ENCODE measurements around the gene APCDD1L.
"Not testable (repeated sequence)": the region's sequence is repeated elsewhere in the genome, so short reads cannot be mapped to it uniquely, and the experiment has no call there.

The APCDD1L gene

DNA sequence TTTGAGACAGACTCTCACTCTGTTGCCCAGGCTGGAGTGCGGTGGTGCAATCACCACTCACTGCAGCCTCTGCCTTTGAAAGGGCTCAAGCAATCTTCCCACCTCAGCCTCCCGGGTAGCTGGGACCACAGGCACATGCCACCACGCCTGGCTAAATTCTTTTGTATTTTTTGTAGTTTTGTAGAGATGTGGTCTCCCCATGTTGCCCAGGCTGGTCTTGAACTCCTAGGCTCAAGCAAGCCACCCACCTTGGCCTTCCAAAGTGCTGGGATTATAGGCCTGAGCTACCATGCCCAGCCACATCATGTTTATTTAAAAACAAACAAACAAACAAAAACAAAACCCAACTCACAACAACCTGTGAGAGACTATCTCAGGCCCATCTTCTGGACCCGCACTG lies 29.7 kb upstream of the APCDD1L start:
- DNase-seq = no peak

DNA sequence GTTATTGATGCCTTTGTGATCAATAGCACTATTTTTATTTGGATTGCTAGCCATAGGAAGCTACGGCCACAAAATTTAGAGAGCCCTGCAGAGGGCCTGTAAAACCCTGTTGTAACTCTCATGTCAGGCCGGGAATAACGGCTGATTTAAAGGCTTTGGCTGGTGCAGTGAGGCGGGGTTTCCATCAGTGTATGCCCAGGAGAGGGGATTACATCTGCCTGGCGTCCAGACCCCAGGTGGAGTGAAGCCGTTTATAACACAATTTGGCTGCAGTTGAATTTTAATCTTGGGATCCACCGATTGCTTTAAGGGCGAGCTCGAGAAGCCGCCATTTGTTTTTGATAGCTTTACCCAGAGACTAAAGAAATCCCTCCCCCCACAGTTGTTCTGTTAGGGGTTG lies 29.1 kb upstream of the APCDD1L start:
- no peak for DNase-seq

DNA sequence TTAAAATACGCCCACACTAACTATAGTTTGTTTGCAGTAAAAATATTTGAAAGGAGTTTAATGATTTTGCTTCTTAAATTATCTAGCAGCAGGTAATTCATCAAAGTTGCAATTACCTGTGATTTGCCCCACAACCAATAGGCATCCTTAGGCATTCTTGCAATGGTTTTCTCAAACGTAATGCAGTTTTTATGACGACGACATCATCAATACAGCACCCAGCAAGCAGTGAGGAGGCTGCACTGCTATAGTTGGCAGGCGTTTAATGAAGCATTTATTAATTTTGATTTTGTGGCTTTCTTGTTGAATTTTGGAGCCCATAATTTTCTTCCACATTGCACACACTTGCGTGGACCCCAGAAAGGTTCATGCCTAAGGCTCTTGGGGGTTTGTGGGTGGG lies 28.1 kb upstream of the APCDD1L start:
- no peak for DNase-seq

DNA sequence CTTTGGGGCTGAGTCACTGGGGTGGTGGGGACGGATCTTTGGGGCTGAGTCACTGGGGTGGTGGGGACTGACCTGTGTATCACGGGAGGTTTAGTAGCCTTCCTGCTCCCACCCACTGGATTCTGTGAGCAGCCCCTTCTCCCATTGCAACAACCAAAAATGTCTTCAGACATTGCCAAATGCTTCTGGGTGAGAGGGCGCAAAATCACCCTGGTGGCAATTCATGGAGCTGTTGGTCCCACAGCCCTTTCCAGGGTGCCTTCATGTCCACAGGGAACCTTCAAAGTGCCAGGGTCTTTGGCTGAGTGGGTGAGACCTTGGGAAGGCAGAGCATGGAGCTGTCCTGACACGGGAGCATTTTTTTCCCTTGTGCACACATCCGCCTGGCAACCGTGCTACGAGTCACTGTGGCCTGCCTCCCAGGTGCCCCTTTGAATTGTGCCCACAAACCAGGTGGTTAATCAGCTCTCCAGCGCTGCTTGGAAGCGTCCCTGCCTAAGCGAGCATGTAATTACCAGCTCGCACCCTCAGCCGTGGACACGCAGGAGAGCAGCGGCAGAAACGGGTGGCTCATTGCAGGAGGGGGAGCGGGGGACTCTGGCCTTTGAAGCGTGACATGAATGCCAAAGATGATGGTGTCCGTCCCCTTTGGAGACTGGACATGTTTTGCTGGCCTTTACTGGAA lies 27.4 kb upstream of the APCDD1L start:
- DNase-seq = no peak

DNA sequence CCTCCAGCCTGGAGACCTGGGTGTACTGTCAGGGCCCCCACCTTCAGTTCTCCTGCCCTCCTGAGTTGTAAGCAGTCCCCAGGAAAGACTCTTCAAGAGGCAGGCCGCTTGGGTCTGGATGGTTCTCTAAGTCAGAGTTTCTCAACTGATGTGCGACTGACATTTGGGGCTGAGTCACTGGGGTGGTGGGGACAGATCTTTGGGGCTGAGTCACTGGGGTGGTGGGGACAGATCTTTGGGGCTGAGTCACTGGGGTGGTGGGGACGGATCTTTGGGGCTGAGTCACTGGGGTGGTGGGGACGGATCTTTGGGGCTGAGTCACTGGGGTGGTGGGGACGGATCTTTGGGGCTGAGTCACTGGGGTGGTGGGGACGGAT lies 26.8 kb upstream of the APCDD1L start:
- not testable (repeated sequence) for DNase-seq

DNA sequence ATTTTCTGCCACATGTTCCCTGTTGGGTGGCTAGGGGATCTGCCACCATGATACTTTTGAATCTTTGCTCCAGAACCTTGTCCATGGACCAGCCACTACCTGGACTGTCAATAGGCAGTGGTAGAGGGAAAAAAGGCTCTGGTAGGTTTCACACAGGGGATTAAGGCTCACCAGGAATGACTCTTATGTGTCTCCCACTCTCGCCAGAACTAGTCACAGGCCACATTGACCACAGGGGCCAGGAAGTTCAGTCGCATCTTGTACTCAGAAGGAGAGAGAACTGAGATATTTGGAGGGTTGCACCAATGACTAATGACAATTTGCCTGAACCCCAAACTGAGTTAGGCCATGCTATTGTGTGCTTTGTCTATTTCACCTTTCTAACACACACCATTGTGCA lies 23.6 kb upstream of the APCDD1L start:
- no peak for DNase-seq

DNA sequence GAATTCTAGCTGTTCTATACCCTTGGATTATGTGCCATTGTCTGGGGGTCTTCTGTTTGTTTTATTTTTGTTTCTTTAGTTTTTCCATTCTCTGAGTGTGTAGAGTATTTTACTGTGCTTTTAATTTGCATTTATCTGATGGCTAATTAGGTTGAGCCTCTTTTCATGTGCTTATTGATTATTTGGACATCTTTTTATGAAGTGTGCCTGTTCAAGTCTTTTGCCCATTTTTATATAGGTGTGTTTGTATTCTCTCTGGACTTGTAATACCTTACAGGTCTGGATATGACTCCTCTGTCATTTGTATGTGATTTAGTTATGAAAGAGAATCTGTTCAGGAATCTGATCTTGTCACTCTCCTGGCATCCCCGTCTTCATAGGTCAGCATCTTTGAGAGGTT lies 22.6 kb upstream of the APCDD1L start:
- no peak for DNase-seq

DNA sequence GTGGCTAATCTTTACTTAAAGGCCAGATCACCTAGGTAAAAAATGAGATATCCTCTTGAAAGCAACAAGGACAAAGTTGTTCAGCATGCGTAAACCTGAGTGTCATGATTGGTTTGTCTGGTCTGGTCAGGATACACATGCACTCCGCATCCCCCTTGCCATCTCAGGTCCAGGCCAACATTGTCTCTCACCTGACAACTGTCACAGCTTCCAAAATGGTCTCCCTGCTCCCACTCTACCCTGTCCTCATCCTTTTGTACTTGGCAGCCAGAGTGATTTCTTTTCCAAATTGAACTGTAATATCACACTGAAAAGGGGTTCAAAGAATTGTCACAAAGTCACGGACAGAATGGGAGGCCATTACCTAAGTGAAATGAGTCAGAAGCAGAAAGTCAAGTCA lies 21.1 kb upstream of the APCDD1L start:
- DNase-seq = no peak

DNA sequence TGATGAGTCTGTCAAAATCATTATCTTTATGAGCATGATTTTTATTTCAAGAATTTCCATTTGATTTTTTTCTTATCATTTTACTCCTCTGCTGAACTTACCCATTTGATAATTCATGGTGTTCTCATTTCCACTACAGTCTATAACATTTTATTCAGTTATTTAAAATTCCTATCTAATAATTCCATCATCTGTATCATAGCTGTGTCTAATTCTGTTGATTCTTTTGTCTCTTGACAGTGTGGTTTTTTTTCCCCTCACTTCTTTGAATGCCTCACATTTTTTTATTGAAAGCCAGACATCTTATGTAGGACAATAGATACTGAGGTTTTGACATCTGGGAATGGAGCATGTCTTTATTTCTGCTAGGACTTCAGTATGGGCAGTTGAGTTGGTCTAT lies 16.5 kb upstream of the APCDD1L start:
- no peak for DNase-seq

DNA sequence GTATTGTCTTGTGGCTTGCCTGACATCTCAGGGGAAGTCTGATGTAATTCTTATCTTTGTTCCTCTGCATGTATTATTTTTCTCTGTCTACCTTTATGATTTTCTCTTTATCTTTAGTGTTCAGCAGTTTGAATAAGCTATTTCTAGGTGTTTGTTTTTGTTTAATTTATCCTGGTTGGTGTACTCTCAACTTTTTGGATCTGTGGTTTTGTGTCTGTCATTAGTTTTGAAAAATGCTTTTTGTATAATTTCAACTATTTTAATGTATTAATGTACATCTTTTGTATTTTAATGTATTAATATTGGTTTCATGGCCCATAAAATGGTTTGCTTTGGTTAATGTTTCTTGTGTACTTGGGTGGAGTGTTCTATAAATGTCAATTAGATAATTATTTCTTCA lies 15.9 kb upstream of the APCDD1L start:
- DNase-seq = no peak

DNA sequence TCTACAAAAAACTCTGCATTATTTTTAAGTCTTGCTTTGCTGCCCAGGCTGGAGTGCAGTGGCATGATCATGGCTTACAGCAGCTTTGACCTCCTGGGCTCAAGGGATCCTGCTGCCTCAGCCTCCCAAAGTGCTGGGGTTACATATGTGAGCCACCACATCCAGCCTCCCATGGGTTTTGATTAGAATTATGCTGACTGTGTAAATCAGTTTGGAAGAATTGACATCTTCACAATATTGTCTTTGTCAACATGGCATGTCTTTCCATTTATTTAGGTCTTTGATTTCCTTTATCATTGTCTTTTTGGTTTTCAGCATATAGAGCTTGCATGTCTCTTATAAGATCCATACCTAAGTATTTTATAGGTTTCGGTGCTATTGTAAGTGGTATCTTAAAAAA lies 13.2 kb upstream of the APCDD1L start:
- DNase-seq = no peak

DNA sequence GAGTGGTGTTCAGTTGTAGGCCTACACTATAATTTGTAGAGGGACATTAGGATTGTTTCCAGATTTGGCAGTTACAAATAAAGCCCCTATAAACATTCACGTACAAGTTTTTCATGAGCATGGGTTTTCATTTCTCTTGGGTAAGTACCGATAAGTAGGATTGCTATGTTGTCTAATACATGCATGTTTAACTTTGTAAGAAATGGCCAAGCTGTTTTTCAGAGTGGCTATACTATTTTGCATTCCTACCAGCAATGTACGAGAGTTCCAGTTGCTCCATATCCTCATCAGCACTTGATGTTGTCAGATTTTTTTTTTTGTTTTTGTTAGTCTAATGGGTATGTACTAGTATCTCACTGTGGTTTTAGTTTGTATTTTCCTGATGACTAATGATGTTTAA lies 11.2 kb upstream of the APCDD1L start:
- DNase-seq = no peak

DNA sequence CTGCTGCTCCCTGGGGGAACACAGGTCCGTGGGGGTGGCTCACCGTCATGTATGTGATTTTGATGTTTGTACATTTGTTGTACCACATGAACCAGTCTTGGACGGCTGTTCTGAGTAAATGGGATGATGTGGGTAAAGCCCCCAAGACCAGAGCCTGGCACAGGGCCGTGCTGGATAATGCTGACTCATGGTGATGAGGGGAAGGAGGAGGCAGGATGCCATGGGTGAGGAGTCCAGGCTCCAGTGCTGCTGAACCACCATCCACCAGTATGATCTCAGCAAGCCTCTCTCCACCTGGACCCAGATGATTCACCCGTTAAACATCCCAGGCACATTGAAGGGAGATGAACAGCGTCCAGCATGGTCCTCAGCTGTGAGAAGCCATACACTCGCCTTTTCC lies 9.6 kb upstream of the APCDD1L start:
- DNase-seq = no peak

DNA sequence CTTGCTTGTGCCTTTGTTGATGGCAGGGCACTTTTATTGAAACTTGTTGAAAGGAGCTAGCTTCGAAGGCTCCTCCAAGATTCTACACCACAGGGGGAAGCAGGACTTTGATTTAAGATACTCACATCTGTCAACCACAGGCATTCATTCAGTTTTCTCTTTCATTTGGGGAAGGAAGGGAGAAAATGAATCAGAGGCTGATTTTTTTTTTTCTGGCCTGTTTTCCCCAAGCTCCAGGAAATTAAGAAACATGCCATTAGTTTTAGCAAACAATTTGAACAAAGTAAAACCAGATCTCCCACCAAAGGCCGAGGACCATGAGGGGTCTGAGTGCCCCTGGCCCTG lies 8.7 kb upstream of the APCDD1L start:
- no peak for DNase-seq

DNA sequence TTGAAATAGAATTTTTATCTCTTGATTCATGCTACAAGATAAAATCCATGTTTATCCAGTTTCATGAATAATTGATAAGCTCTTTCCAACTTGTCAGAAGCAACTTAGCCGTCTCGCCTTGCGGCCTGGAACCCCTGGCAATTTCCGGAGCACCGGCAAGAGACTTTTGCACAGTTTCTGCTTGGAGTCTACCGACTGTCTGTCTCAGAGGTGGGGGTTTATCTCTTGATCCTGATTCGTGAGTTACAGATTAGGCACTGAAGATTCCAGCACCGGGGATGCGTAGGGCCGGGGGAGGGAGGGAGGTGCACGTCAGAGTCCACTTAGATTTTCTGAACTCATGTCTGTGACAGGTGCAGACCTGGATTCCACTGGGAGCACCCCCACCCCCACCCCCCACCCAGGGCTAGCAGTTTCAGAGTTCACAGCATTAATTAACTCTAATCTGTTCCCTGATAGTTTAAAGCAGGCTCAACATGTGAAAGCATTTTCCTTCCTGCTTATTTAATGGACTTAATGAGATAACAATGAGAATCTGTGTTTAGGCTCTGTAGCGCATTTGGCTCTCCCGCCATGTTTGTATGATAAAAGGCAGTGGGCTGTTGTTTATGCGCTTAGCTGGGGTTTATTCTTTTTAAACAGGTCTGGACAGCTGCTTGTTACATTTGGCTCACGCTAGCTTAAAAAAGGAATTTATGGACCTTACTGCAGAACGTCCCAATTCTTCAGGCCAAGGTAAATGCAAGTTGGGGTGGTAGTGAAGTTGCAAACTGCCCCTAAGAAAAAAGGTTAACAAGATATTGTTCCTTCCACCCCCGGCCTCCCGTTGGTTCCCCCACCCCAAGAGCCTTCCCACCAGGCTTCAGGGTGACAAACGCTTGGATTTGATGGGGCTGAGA lies 8.1 kb upstream of the APCDD1L start:
- no peak for DNase-seq

DNA sequence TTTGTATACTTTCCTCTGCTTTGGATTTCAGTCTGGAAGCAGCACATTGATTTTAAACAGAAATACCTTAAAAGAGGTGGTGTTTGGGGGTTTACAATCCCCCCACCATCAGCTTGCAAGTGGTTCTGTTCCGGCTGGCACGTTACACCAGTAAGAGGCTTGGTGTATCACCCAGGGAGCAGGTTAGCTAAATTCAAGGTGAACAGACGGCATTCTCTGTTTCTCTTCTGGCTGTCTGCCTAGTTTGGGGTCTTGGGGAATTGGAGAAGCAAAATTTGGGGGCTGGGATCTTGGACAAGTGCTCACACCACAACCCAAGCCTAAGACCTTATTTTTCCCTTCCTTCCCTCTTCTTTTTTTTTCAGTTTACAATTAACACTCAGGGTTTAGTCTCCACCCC lies 7.5 kb upstream of the APCDD1L start:
- DNase-seq = no peak

DNA sequence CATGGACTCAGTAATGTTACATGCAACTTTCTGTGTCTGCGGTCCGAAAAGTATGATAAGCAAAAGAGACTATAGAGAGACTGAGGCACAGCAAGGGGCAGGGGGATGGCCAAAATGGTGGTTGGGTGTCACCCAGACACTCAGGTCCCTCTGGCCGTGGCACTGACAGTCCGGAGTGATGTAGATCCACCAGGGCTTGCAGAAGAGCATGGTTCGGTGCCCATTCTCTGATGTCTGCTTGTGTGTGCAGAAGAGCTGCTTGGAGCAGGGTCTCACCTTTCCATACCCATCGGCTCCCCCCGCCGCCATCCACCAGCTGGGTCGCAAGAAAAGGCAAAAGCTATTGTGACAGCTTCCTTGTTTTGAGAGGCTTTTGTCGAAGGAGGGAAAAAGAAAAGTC lies 6.6 kb upstream of the APCDD1L start:
- DNase-seq = no peak

DNA sequence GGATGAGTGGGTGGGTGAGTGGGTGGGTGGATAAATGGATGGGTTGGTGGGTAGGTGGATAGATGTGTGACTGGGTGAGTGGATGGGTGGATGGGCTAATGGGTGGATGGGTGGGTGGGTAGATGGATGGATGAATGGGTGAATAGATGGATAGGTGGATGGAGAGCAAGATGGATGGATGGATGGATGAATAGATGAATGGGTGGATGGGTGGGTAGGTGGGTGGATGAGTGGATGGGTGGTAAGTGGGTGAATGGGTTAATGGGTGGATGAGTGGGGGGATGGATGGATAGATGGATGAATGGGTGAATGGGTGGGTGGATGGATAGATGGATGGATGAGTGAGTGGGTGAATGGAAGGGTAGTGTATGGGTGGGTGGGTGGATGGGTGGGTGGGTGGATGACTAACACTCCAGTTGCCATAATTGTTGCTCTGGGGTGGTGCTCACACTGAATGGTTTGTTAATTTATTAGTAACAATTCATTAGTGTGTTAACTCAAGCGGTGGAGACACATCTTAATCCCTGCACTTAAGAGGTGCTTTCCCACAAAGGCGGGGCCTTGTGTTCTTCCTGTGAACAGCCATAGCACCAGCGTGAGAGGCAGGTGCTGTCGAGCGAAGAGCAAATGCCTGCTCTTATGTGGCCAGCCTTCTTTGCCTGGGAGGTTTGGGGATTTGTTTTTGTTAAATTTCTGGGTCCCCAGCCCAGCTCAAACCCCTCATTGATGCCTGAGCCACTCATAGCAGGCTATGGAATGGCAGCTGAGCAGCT lies 4.9 kb upstream of the APCDD1L start:
- no peak for DNase-seq

DNA sequence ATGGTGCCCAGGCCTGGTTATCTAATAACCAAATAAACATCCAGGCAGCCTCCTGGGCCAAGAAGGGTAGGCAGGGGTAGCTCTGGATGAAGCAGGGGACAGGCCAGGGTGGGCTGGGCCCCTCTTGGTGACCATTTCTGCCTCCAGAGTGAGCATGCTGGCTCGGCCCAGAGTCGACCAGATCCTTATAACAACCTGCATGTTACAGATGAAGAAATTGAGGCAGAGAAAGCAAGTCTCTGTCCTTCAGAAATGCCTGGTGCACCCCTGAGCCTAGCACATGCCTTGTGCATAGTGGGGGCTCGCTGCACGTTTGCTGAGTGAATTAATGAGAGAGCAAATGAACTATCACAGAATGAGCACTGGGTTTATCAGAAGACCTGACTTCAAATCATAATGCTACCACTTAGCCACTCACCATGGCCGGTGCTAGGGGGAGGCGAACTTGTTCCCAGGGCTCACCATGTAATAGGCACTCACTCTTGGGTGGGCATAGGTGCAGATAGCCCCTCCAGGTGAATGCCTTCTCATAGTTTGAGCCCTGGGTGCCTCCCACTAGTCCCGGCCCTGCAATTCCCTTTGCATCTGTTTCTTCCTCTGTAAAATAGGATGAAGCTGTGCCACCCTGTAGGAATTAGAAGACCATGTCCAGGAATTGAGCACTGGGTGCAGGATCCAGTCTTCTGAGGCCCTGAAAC lies 3.8 kb upstream of the APCDD1L start:
- DNase-seq = no peak

DNA sequence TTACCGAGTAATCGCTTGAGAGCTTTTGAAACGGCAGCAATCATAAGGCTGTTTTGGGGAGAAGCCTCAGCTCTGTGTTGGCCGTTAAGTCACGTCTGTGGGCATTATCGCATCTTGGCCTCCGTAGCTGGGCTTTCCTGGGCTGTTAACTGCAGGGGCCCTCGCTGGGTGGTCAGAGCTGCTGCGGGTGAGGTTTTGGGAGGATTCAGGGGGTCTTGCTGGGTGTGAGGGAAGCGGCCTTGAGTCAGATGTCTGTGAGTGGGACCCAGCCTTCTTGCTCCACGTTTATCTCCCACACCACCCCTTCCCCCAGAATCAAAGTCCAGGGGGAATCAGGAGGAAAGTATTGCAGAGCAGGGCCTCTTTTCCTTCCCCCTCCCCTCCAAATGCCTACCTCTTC lies 3.2 kb upstream of the APCDD1L start:
- DNase-seq = no peak

DNA sequence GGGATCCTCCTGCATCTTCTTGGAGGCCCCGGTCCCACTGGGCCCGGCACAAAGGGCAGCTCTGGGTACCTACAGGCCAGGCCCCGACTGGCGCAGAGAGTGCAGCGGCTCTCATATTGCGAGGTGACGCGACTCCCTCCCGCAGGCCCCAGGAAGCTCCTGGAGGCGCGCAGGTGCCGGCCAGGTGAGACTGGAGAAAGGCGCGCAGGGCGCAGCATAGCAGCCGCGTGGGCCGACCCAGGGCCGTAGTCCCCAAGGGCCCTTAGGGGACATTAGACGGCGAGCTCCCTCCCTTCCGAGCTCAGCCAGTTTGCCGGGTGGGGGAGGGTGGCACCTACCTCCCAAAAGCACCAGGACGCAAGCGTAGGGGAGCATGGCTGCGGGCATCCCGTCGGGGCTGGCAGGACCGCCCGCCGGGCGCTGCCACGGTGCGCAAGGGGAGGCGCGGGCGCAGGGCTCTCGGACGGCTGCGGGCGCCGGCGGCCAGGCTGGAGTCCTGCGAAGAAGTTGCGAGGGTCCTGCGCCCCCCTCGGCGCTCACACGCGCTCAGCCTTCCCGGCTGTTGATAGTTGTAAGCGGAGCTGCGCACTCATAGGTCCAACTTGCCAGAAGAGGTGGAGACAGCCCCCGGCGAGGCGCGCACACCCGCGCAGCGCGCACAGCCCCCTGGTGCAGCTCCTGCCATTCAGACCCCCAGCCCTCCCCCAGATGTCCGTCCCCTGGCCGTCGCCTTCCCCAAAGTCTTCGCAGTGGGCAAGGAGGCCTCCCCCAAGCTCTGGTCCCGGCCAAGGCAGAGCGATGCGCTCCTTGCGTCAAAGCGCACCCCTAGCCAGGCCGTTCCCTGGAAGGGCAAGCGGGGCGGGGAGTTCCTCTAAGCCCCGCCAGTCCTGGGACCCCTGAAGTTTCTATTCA lies 622 bp downstream of the APCDD1L start:
- DNase-seq = no peak

DNA sequence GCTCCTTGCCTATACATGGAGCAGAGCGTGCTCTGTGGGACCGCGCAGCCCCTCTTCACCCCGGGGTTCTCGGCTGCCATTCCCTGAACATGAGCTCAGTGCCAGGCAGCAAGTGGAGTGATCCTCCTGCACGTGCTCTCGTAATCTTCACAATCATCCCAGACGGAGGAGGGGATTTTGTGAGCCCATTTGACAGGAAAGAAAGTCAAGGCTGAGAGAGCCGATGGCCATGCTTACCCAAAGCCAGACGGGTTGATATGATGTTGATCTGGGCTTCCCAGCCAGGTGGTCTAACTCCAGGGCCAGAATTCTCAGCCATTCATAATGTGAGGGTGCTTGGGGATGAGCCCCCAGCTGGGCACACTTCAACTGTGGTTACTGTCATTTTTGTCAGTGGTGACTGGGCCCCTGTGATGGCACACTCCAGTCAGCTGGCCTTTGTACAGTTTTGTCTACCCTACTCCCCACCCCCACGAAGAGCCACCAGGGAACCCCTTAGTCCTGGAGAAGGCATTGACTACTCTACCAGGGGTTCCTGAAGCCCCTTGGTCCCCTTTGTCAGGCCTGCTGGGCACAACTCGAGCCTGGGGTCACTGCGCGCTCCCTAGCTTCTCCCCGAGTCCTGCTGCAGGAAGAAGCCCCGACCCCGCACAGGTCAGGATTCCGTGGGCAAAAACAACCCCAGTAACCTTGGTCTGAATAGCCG lies 1.5 kb downstream of the APCDD1L start:
- DNase-seq = no peak
